Activated gamma-delta T cell (primary cell): ENCODE measurements around the gene ZBTB34.

Experiments
- DNase-seq: peaks from one replicate; lab custom pipeline; 2025; lab: John Stamatoyannopoulos, UW

Gene ZBTB34

DNA sequence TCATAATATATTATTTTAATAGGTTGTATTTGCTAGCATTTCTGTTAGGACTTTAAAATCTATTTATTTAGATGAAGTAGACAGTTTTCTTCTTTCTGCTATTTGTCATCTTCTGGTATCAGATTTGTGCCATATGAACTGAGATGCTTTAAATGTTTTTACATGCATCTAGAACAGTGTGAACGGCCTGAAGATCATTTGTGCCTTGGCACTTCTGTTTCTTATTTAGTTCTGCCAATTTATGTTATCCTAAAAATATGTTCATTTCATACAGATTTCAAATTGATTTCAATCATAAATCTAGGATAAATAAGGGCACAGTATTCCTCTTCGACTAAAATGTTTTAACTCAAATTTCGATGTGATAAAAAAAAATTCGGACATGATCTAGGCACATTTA is 16.1 kb downstream of the ZBTB34 start:
- no peak for DNase-seq

DNA sequence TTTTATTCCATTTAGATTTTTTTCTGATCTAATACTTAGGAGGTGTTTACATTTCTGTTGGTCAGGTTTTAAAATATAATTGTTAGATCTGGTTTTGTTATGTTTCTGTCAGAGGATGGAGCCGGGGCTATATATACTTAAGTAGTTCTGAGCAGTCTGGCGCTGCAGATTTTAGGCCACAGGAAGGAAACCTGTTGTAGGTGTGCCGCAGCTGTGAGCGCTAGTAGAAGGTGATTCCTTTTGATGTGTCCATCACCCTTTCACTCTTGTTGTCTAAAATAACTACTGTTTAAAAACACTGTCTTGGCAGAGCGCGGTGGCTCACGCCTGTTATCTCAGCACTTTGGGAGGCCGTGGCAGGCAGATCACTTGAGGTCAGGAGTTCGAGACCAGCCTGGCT is 17.0 kb downstream of the ZBTB34 start:
- no peak for DNase-seq

DNA sequence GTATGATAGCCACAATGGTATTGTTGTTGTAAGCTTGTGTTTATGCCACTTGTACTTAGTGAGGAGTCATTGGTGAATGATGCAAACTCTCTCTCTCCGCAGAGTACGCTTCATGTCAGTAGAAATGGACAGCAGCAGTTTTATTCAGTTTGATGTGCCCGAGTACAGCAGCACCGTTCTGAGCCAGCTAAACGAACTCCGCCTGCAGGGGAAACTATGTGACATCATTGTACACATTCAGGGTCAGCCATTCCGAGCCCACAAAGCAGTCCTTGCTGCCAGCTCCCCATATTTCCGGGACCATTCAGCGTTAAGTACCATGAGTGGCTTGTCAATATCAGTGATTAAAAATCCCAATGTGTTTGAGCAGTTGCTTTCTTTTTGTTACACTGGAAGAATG is 18.8 kb downstream of the ZBTB34 start:
- no peak for DNase-seq

DNA sequence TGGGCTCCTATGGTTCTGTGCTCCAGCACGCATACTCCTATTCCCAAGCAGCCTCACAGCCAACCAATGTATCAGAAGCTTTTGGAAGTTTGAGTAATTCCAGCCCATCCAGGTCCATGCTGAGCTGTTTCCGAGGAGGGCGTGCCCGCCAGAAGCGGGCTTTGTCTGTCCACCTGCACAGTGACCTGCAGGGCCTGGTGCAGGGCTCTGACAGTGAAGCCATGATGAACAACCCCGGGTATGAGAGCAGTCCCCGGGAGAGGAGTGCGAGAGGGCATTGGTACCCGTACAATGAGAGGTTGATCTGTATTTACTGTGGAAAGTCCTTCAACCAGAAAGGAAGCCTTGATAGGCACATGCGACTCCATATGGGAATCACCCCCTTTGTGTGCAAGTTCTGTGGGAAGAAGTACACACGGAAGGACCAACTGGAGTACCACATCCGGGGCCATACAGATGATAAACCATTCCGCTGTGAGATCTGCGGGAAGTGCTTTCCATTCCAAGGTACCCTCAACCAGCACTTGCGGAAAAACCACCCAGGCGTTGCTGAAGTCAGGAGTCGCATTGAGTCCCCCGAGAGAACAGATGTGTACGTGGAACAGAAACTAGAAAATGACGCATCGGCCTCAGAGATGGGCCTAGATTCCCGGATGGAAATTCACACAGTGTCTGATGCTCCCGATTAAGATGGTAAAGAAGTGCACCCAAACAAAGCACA is 19.9 kb downstream of the ZBTB34 start:
- DNase-seq = no peak

DNA sequence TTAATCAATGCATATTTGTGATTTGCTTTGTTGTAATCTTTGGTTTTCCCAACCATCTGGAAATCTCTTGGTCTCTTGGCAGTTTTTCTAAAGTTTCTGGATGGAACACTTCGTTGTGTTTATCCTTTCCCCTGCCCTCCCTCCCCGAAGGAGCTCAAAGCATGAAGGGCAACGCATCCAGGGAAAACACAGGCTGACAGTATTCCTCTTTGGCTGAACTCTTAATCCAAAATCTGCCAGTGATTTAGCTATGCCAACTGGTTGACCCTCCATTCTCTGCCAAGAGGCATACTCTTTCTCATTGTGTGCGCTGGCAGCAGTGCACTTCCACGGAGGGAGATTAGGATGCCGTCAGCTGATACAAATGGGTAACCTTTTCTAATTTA is 20.5 kb downstream of the ZBTB34 start:
- DNase-seq = no peak

DNA sequence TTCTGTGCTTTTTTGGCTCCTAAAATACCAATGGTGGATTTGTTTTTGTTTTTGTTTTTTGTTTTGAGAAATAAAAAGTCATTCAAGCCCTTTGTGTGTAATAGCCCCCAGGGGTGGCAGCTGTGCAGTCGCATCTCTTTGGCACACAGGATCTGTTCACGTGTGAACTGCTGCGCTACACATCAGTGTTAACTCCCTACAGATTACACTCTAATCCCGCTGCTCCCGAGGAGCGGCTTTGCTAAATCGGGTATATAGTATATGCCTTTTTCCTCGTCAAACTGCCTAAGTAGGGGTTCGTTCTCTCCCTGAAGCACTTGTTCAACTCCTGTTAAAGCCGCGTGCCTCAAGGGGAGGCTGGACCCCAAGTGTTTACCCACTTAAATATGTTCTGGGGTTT is 22.3 kb downstream of the ZBTB34 start:
- no peak for DNase-seq

DNA sequence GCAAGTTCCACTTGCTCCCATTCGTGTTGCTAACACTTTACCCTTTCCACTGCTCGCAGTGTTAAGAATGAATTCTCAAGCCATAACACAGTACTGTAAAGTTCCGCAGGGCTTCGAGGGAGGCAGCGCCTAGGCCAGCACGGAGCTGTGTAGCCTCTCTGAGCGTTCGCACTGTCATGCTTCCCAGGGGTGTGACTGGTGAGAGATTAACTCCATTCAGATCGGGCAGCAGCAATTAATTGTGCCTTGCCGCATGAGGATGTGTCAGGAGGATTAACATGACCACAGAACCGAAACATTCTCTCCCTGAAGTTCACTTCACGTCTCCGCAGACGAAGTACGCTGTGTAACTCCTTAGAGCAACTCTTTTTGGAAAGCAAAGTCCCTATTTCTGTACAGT is 23.2 kb downstream of the ZBTB34 start:
- no peak for DNase-seq

DNA sequence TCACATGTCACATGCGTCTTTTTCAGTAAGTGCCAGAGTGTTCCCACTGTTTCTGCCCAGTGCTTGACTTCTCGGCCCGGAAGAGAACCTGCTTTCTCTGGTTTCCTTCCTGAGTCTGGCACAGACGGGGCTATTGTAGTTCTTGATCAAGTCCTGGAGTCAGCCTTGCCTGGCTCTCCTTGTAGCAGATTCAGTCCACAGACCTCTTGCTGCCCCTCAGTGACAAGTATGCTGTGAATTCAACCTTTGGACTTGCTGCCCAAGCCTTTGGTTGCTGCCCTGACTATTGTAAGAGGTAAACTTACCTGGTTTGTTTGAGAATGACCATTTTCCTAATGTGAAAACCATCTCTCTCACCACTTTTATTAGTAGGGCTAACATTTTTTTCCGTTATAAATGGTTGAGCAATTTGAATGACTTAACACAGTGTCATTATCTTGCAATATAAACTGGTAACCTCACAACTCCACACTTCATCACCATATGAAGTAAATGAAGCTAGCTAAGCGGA is 24.7 kb downstream of the ZBTB34 start:
- DNase-seq = no peak

DNA sequence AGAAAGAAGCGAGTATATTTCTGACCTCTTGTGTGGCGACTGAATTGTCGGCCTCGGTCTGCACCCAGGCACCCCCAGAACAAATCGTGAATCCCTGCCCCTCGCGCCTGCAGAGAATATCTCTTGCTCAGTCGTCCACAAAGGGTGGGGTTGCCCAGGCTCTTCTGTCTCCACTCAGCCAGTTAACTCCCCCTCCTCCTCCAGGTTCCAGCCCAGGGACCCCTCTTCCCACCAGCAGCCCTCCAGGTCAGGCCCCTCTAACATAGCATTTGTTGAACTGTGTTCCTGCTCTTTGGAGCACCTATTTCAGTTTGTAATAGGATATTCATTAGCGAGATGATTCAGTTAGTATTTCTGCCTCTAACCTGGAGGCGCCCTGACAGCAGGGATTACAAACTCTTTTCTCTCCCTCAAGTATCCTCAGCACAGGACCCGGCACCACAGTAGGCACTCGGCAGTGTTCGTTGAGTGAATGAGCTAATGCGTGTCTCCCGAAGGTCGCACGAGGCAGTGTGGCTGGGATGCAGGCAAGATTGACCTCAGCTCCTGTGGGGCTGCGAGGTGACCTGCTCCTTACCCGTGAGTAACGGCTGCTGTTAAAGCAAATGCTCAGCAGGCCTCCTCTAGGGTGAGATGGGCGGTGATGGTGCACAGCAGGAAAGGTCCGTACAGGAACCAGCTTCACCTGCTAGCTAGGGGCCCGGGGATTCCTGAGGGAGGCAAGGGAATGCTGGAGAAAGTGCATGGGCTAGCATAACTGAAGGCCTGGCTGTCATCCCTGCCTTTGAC is 25.8 kb downstream of the ZBTB34 start:
- DNase-seq = no peak

DNA sequence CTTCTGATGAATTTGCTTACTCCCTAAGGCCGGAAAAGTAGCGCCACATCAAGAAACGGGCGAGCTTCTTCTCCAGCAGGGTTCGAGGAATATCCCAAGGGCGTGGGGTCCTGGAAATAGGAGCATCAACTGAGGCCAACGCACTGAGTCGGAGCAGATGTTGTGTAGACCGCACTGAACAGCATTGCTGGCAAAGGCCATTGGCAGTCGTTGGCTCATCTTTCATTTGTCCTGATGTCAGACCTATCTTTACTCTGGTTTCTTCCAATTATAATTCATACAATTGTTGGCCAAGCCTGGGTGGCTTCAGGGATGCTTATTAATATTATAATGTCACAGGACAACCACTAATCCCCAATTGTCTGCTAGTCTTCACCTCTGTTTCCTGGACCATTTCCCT is 26.5 kb downstream of the ZBTB34 start:
- no peak for DNase-seq

DNA sequence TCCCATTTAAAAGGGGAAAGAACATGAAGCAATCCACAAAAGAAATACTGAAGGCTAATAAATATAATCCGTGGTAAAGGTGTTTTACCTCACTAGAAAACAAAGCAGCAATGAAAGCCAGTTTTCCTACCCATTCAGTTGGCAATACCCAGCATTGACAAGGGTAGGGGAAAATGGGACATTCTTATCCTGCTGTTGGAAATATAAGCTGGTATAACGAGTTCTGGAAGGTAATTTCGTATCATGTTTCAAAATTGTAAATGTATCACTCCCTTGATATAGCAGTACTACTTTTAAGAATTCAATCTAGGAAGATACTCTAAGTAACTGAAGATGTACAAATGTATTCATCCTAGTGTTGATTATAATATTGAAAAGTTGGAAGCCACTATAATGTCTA is 31.2 kb downstream of the ZBTB34 start:
- no peak for DNase-seq

DNA sequence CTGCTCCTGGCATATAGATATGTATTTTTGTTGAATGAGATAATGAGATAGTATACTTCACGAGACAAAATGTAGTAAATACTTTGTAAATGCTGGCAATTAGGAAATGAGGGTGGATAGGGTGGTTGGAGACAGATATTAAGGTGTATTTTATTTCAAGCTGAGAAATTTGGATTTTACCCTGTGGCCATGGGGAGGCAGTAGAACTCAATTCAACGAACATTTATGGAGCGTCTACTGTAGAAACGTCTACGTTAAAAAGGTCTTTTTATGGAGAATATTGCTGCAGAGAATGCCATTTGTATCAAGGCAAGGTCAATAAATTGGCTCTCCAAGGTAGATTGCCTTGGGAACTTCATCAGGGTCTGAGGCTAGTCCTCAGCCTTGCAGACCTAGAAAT is 32.6 kb downstream of the ZBTB34 start:
- DNase-seq = no peak

DNA sequence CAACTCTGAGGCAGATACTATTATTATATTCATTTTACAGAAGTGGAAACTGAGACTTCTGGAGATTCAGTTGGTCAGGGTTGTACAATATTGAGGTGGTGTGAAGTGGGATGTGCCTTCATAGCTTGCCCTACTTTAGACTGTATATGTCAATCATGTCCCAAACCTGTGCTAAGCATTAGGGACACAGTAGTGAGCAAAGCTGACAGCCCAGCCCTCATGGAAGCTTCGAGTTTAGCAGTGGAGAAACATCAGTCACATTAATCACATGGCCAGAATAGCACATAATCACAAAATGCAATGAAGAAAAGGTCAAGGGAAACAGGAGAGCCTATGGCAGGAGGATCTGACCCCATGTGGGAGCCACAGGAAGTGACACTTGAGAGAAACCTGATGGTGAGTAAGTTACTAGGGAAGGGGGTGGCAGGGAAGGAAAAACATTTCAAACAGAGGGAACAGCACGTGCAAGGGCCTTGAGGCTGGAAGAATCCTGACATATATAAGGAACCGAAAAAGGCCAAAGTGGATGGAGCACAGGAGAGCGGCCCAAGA is 33.7 kb downstream of the ZBTB34 start:
- DNase-seq = no peak

DNA sequence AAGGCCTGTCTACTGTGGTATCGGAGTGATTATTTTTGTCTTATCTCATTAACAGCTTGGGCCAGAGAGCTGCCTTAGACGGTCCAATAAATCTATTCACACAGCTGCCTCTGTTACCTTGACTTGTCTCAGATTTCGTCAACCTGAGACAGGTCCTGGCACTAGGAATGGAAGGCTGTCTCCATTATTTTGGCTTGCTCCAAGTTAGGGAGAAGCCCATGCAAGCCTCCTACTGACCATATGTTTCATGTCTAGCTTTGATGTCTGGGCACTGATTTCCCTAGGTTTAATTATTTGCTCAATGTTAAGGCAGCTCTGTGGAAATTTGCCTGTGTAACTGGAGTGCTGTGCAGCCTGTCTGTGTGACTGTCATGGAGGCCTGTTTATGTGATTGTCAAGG is 41.8 kb downstream of the ZBTB34 start:
- DNase-seq = no peak

DNA sequence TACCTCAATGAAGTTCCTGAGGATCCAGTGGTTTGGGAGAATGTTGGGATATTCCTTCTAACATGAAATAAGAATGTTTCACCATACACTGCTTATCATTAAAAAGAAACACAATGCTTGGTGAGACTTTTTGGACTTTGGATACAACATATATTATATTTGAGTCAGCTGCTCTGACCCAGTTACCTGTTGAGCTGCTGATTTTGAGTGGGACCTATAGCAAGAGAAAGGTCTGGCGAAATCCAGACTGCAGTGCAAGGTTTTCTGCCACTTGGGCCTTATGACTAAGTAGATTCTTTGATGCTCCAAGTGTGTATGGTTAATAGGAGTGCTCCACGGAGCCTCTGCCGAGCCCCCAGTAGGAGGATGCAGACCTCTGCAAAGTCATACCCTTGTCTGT is 44.1 kb downstream of the ZBTB34 start:
- no peak for DNase-seq

DNA sequence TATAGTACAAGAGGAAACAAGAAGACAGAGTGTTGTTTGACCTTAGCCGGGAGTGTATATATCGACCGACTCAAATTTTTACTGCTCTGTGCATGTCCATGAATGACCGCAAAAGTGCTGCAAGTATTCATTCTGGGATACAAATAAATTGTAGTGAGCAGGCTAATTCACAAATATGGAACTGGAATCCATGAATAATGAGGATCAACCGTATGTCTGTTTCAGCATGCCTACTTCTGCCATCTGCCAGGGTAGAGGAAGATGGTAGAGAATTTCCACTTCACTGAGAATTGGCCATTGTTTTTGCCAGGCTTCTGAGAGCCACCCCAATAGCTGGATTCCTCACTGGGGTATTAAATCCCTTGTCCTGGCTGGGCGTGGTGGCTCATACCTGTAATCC is 45.7 kb downstream of the ZBTB34 start:
- no peak for DNase-seq

DNA sequence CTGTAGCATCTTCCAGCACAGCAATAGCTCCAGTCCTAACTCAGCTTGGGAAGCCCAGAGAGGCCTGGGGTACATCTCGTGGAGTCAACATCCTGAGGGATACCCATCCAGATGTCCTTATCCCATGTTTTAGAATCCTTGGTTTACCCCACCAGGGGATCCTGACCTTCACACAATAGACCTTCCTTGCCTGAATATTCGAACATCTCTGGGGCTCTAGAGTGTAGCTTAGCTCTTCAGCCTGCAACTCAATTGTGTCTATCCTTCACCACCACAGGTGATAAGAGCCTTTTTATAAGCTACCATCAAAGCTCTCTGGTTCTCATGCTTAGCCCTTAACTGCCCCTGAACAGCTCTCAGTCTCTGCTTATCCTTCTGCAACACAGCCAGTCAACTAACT is 46.6 kb downstream of the ZBTB34 start:
- no peak for DNase-seq

DNA sequence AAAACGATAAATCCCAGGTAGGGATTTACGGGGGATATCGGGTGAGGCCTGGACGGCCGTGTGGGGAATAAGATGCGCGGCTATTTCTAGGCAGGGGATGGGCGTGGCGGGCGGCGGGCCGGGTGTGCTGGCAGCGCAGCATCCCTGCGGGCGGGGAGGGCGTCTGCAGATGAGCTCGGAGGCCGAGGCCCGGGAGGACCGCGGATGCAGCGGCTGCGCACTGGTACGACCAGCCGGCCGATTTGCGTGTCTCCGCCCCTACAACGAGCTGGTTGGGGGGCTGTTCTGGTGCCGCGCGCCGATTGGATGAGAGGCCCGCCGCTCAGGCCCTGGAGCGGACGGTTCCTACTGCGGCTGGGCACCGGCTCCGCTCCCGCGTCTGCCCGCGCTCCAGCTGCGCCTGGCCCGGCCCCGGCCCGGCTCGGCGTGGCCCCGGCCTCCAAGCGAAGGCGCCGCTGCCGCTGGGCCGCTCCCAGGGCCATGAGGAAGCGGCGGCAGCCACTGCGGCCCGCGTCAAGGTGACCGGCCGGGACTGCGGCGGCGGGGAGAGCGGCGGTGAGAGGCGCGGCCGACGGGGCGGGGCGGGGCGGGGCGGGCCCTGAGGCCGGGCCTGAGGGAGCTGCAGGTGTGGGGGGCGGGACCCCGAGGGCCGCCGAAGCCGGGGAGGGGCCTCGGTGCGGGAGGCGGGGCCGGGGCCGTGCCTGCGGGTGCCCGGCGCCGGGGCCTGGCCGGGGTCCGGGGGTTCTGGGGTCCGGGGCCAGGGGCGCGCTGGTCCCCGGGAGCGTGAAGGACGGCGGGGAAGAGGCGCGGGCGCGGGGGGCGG is 54.2 kb downstream of the ZBTB34 start, which contains the start of gene RALGPS1:
Gene RALGPS1, plus strand, starts transcription at position 325 of the 823 bp plus-strand sequence. CDS start 47,508 bp downstream, outside the sequence.
- peak; percentile 91 for DNase-seq

DNA sequence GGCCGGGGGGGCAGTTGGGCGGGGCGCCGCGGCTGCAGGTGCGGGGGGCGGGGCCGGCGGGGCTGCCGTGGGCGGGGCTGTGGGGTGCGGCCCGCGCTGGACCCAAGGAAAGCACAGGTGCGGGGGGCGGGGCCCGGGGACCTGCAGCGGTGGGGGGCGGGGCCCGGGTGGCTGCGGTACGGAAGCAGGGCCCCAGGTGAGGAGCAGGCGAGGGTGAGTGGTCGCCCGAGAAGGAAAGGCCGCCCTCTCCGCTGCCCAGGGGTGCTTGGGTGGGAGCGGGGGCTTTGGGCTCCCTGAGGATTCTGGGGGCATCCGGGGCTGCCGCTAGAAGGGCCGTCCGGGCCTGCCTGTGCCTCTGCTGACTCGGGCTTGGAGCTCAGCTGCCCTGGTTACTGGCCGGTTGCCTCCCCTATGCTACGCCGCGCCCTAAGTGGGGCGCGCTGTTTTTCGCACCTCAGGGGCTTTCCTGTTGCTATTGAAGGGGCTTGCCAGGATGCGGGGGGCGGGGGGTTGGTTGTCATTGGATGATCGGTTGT is 54.9 kb downstream of the ZBTB34 start:
- DNase-seq = peak; percentile 58

DNA sequence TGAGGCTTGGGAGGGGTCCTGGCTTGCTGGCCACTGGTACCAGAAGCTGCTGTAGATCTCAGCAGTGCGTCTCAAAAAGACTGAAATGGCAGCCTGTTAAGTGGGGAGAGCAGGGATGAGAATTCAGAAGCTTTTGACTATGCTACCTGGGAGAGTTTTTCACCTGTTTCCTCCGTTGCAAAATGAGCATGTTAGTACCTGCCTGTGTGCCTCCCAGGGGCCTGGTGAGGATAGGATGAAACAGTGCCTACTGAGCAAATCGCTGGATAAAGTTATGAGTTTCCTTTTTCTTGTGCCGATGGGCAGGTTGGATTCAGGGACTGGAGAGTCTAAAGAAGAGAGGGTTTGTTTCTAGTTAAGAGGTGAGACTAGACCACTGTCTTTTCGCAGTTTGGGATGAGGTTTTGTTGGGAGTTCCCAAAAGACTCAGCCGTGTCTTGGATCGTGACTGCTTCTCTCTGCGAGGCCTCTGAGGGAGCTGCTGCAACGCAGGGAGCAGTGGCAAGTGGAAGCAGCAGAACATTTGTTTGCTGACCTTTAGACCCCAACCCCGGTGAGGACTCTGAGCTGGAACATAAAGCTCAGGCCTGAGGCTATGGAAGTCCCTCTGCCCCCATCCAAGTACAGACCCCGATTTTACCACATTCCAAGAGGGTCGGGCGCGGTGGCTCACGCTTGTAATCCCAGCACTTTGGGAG is 55.6 kb downstream of the ZBTB34 start:
- no peak for DNase-seq

DNA sequence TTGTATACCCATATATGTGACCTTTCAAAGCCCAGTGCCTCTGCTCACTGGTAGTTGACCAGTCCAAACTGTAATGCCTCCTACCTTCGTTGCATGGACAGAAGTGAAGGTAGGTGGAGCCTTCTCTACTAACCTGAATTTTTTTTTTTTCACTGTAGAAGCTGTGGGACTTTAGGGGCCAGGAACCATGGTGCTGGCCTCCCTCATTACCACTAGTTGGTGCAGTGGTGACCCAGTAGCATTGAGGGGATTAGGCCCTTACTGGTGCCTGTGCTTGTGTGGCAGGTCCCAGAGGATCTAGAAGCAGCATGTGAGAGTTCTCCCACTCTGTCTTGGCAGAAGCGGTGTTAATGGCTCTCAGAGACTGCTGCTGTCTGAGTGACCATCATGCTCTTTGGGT is 56.5 kb downstream of the ZBTB34 start:
- DNase-seq = no peak
